GM12878 (cell line): Measurements from ENCODE around the gene ARMC9. TPM values are rescaled to one million over a fixed set of nuclear protein-coding genes. Genes with fewer than 3 reads are reported as not detected.

Source experiments
- ATAC-seq: fragments of 200-7000 bp; cut with Tn5 transposase; 3 replicates; pipeline ENCODE4 v1.9.1; 2020; ENCODE audit warnings: mild to moderate bottlenecking, moderate library complexity
- BruUV-seq: library from RNA; stranded (reverse); fragments of 400-500 nt; replicated peaks from 2 replicates; lab custom pipeline; 2021; lab: Mats Ljungman, UMichigan
- CTCF ChIA-PET: fragments of 300-600 bp; sonication (Branson Sonifier 250); formaldehyde crosslinking; extraction: SDS; loops from one replicate; lab custom pipeline; 2021; ENCODE audit warnings: inconsistent platforms; lab: Yijun Ruan, JAX
- POLR2A ChIA-PET: fragments of 350-600 bp; formaldehyde crosslinking; extraction: SDS; loops from one replicate; lab custom pipeline; 2021; ENCODE audit warnings: inconsistent platforms; lab: Charles Lee
- RAD21 ChIA-PET: fragments of 300-600 bp; sonication (Branson Sonifier 250); formaldehyde crosslinking; loops from one replicate; lab custom pipeline; 2023; ENCODE audit warnings: antibody characterized with exemption; ENCODE audit not compliant: unreplicated experiment; lab: Charles Lee
- SMC1A ChIA-PET: fragments of 300-600 bp; sonication (Branson Sonifier 250); formaldehyde crosslinking; loops from one replicate; lab custom pipeline; 2023; ENCODE audit not compliant: unreplicated experiment, uncharacterized antibody; lab: Charles Lee
- DNase-seq: peaks from one replicate; pipeline ENCODE4 v3.0.0-alpha.2; 2011; ENCODE audit warnings: low read depth, low spot score
- FAIRE-seq: peaks from 3 replicates; lab custom pipeline; 2011; peaks lifted over from hg19 to GRCh38; lab: Jason Lieb, UNC
- H2AFZ ChIP-seq: 2 replicates; pipeline ENCODE4 v1.6.0; 2011; ENCODE audit warnings: low read depth, low read length, control low read depth; ENCODE audit not compliant: control insufficient read depth
- H3K27ac ChIP-seq: 2 replicates; pipeline ENCODE4 v1.5.1; 2011; ENCODE audit warnings: control low read depth; ENCODE audit not compliant: control insufficient read depth, insufficient read depth
- H3K27me3 ChIP-seq, 2 experiments: replicated peaks in 1 of 2; 2 replicates each; pipeline versions ENCODE4 v1.6.0 to v1.6.1; 2011; ENCODE audit warnings: low read length in 1 of 2; ENCODE audit not compliant: control insufficient read depth in 2 of 2, insufficient read depth in 2 of 2
- H3K36me3 ChIP-seq, 2 experiments: 2 replicates each; pipeline ENCODE4 v1.5.1; 2011; ENCODE audit warnings: low read length in 1 of 2; ENCODE audit not compliant: control insufficient read depth in 2 of 2, insufficient read depth in 2 of 2
- H3K4me1 ChIP-seq: 2 replicates; pipeline ENCODE4 v1.6.1; 2011; ENCODE audit warnings: mild to moderate bottlenecking, low read length, moderate library complexity, mixed read lengths; ENCODE audit not compliant: control insufficient read depth, insufficient read depth
- H3K4me2 ChIP-seq: 2 replicates; pipeline ENCODE4 v1.6.0; 2011; ENCODE audit warnings: control low read depth; ENCODE audit not compliant: control insufficient read depth, insufficient read depth
- H3K4me3 ChIP-seq: fragments of 200-600 bp; sonication (generic); 2 replicates; pipeline ENCODE4 v1.5.1; 2016
- H3K79me2 ChIP-seq: 2 replicates; pipeline ENCODE4 v1.6.0; 2011; ENCODE audit warnings: low read length; ENCODE audit not compliant: control insufficient read depth, insufficient read depth
- H3K9ac ChIP-seq: 2 replicates; pipeline ENCODE4 v1.8.0; 2011; ENCODE audit warnings: low read length, control low read depth, mixed read lengths; ENCODE audit not compliant: control insufficient read depth, insufficient read depth
- H3K9me3 ChIP-seq: replicated peaks from 3 replicates; pipeline ENCODE4 v1.5.1; 2011; ENCODE audit warnings: mild to moderate bottlenecking, low read length; ENCODE audit not compliant: control insufficient read depth, insufficient read depth
- H4K20me1 ChIP-seq: 2 replicates; pipeline ENCODE4 v1.6.0; 2011; ENCODE audit not compliant: control insufficient read depth, insufficient read depth
- ATF3 ChIP-seq: IDR thresholded peaks from 2 replicates; pipeline ENCODE4 v1.6.1; 2011; ENCODE audit warnings: low read depth, mild to moderate bottlenecking, low read length, moderate library complexity, borderline replicate concordance; ENCODE audit errors: extremely low read depth
- EED ChIP-seq: sonication (generic); IDR thresholded peaks from 2 replicates; pipeline ENCODE4 v1.6.1; 2016; ENCODE audit warnings: antibody characterized with exemption, low read depth
- ETV6 ChIP-seq, 2 experiments: fragments of 450-650 bp in 1 of 2; IDR thresholded peaks in 1 of 2; conservative IDR thresholded peaks in 1 of 2; 2 replicates each; pipeline ENCODE4 v1.6.1; 2014; ENCODE audit warnings: antibody characterized with exemption in 1 of 2, borderline replicate concordance in 1 of 2, low read depth in 1 of 2, mild to moderate bottlenecking in 1 of 2, moderate library complexity in 1 of 2
- GABPA ChIP-seq: IDR thresholded peaks from 2 replicates; pipeline ENCODE4 v1.6.1; 2014; ENCODE audit warnings: antibody characterized with exemption, low read depth, mild to moderate bottlenecking, inconsistent platforms
- HDGF ChIP-seq: fragments of 450-650 bp; IDR thresholded peaks from 2 replicates; pipeline ENCODE4 v1.6.1; 2016; ENCODE audit warnings: antibody characterized with exemption
- IKZF2 ChIP-seq, 2 experiments: fragments of 450-650 bp; IDR thresholded peaks; 2 replicates each; pipeline ENCODE4 v1.6.1; 2017; ENCODE audit warnings: mild to moderate bottlenecking in 2 of 2, moderate library complexity in 2 of 2
- MEF2B ChIP-seq: fragments of 450-650 bp; IDR thresholded peaks from 2 replicates; pipeline ENCODE4 v1.6.1; 2018; ENCODE audit warnings: mild to moderate bottlenecking, moderate library complexity; ENCODE audit not compliant: partially characterized antibody, poor library complexity, severe bottlenecking
- NFIC ChIP-seq: IDR thresholded peaks from 2 replicates; pipeline ENCODE4 v1.6.1; 2012; ENCODE audit warnings: low read depth, mild to moderate bottlenecking, inconsistent platforms, low read length, moderate library complexity
- NFYB ChIP-seq: IDR thresholded peaks from 2 replicates; pipeline ENCODE4 v1.6.1; 2011; ENCODE audit warnings: low read depth, mild to moderate bottlenecking, low read length, improper control_type of control experiment, moderate library complexity; ENCODE audit not compliant: insufficient read depth
- NKRF ChIP-seq: fragments of 450-650 bp; conservative IDR thresholded peaks from 2 replicates; pipeline ENCODE4 v1.6.1; 2017; ENCODE audit warnings: mild to moderate bottlenecking, moderate library complexity
- PAX5 ChIP-seq: IDR thresholded peaks from 2 replicates; pipeline ENCODE4 v1.6.1; 2011; ENCODE audit warnings: low read depth, low read length, borderline replicate concordance
- PKNOX1 ChIP-seq: fragments of 450-650 bp; IDR thresholded peaks from 2 replicates; pipeline ENCODE4 v1.6.1; 2016; ENCODE audit warnings: mild to moderate bottlenecking
- RCOR1 ChIP-seq: conservative IDR thresholded peaks from 2 replicates; pipeline ENCODE4 v1.6.1; 2012; ENCODE audit warnings: low read depth, low read length, improper control_type of control experiment
- SIX5 ChIP-seq: IDR thresholded peaks from 2 replicates; pipeline ENCODE4 v1.6.1; 2011; ENCODE audit warnings: mild to moderate bottlenecking, low read depth, low read length, moderate library complexity; ENCODE audit not compliant: severe bottlenecking
- SMC3 ChIP-seq: IDR thresholded peaks from 2 replicates; pipeline ENCODE4 v1.6.1; 2011; ENCODE audit warnings: low read length, improper control_type of control experiment, borderline replicate concordance
- TCF12 ChIP-seq: IDR thresholded peaks from 2 replicates; pipeline ENCODE4 v1.6.1; 2011; ENCODE audit warnings: low read depth, mild to moderate bottlenecking, low read length
- YY1 ChIP-seq: IDR thresholded peaks from 2 replicates; pipeline ENCODE4 v1.6.1; 2011; ENCODE audit warnings: low read depth, mild to moderate bottlenecking, low read length
- ZNF622 ChIP-seq: fragments of 450-650 bp; IDR thresholded peaks from 2 replicates; pipeline ENCODE4 v1.6.1; 2017; ENCODE audit warnings: mild to moderate bottlenecking, inconsistent platforms
- WGBS: methylation state at CpG from one replicate; pipeline ENCODE4 v1.1.6; 2016; ENCODE audit warnings: low lambda C conversion rate; ENCODE audit not compliant: insufficient replicate concordance, insufficient coverage; ENCODE audit errors: missing lambda C conversion rate; 5-methylcytosine and 5-hydroxymethylcytosine counted together
- in situ Hi-C: fragments of 300-500 bp; cut with MboI; formaldehyde crosslinking; loops from 9 replicates; pipeline ENCODE4 v1.14.3; 2018; ENCODE audit warnings: mixed read lengths
- intact Hi-C: fragments of 100-400 bp; cut with micrococcal nuclease; formaldehyde crosslinking; loops from one replicate; pipeline ENCODE4 v1.14.2; 2022; ENCODE audit not compliant: unreplicated experiment
- polyA plus RNA-seq, 11 experiments: library from polyadenylated mRNA; depleted of rRNA in 4 of 11; unstranded in 6 of 11; stranded (reverse) in 5 of 11; fragments of >200 nt; fragmentation: Nextera tagmentation in 4 of 11; fragmentation: Illumina TruSeq in 1 of 11; extraction: Ambion mirVana in 4 of 11; extraction: Trizol in 1 of 11; gene quantifications; 1 replicate in 1 of 11; 2 replicates in 10 of 11; pipeline versions ENCODE4 v1.2.1 to v1.2.3, GENCODE V29; 2011 to 2016; ENCODE audit warnings: inconsistent platforms in 2 of 11, missing spikeins in 2 of 11, low read depth in 1 of 11
- total RNA-seq, 4 experiments: library from RNA; depleted of rRNA in 3 of 4; stranded (reverse); fragments of >200 nt in 3 of 4; fragmentation: Illumina TruSeq in 1 of 4; extraction: Trizol in 1 of 4; gene quantifications; 2 replicates each; pipeline versions ENCODE4 v1.2.1 to v1.2.3, GENCODE V29; 2013 to 2021

The ARMC9 gene
- total and polyA plus RNA-seq, 10 of the 15 experiments (the other 5 are each of a cell fraction or from before 2014, with no cell fraction given), result 3.8 to 21.8 (median 10.4) TPM

- TF ChIP-seq NKRF, result no peak
- no peak for TF ChIP-seq HDGF
- no peak for TF ChIP-seq ZNF622
- peak; percentile 79 for TF ChIP-seq SMC3
Observed at GRCh38 chr2:231227310-231228162, 29.1 kb downstream of the ARMC9 start (continued).

- Histone ChIP-seq H3K4me2 (peak overlapping the region; percentile 72), H4K20me1 (no peaks in the 10 kb centered on the region), H3K36me3 (no peaks in the 10 kb centered on the region), H2AFZ (peak overlapping the region; percentile 31), H3K27ac (peak overlapping the region; percentile 80), H3K9me3 (no peaks in the 10 kb centered on the region), H3K4me1 (peaks cover 27% of the 10 kb centered on the region), H3K79me2 (no peaks in the 10 kb centered on the region), H3K4me3 (no peak overlapping the region; the same call in 1 of the 2 replicates), H3K27me3 (no peaks in the 10 kb centered on the region), H3K9ac (peak overlapping the region; percentile 11; the same call in 1 of the 2 replicates)
- ChIA-PET SMC1A (interaction anchor here (0.6 to 6.0 kb wide), 34 partner anchors 10 to 283 kb away, joined by 3 to 66 read pairs (median 4); partner anchors contain the start of genes B3GNT7, HTR2B and NCL), POLR2A (interaction anchor here (1.0 to 2.7 kb wide), 4 partner anchors 165 to 260 kb away, joined by 3 to 8 read pairs (median 4); no protein-coding TSS in a partner anchor), RAD21 (interaction anchor here (0.6 to 5.6 kb wide), 22 partner anchors 9 to 298 kb away, joined by 3 to 59 read pairs (median 7); partner anchors contain the start of genes B3GNT7, HTR2B and NCL), CTCF (interaction anchor here (0.6 to 7.1 kb wide), 41 partner anchors 10 to 446 kb away, joined by 3 to 234 read pairs (median 4); partner anchors contain the start of genes B3GNT7 and NCL)
- peak; percentile 91 for ATAC-seq
- DNase-seq, result peak; percentile 78
- in situ Hi-C loops, result loop anchor here (5.0 kb wide), 1 partner anchor 164 kb away; no protein-coding TSS in a partner anchor
- intact Hi-C loops, result loop anchor here (1.0 kb wide), 1 partner anchor 166 kb away; no protein-coding TSS in a partner anchor
- BruUV-seq, result no TSS peak
- WGBS, result 0% methylated on average over 9 of the region's 9 CpGs
- FAIRE-seq, result peak; percentile 81
- TF ChIP-seq NFYB (no peak), IKZF2 (IDR thresholded peaks at IDR 0.05) (peak; percentile 87 to 91), GABPA (no peak), EED (peak; percentile 89), ETV6 (conservative IDR thresholded peaks at IDR 0.05 in 1 of 2, IDR thresholded peaks at IDR 0.05 in 1 of 2; ENCODE audit: borderline replicate concordance in 1 of 2, low read depth in 1 of 2) (peak in 1 of 2 experiments; percentile 47; a peak in 1 of 4 replicates), TCF12 (peak; percentile 90), MEF2B (peak; percentile 91), ATF3 (no peak), PAX5 (peak; percentile 98), SIX5 (no peak), YY1 (no peak), NFIC (peak; percentile 74), PKNOX1 (peak; percentile 41; the same call in 1 of the 2 replicates), RCOR1 (0 out of 2 replicates have a peak, but pooled peaks have one; percentile 34)
Observed at GRCh38 chr2:231228223-231228622, 29.8 kb downstream of the ARMC9 start.
